ENCODE measurements around the gene NPB.

The NPB gene

GRCh38 chr17:81899514-81900166, 2.4 kb upstream of the NPB start:
- DNase-seq (ENCODE audit: low read depth): no peak

GRCh38 chr17:81900181-81900820, 1.7 kb upstream of the NPB start:
- DNase-seq (ENCODE audit: low read depth): no peak

- DNase-seq (ENCODE audit: low read depth): no peak
These were observed 643 bp upstream of the NPB start for GRCh38 chr17:81901167-81902022.

GRCh38 chr17:81902653-81903414, 796 bp downstream of the NPB start:
- DNase-seq (ENCODE audit: low read depth): no peak

GRCh38 chr17:81903415-81903831, 1.4 kb downstream of the NPB start:
- DNase-seq (ENCODE audit: low read depth): no peak

GRCh38 chr17:81903896-81904599, 2.0 kb downstream of the NPB start:
- DNase-seq (ENCODE audit: low read depth): no peak

- DNase-seq (ENCODE audit: low read depth): no peak
These were observed 2.8 kb downstream of the NPB start for GRCh38 chr17:81904600-81905423.

GRCh38 chr17:81905424-81905875, 3.4 kb downstream of the NPB start:
- DNase-seq (ENCODE audit: low read depth): no peak

GRCh38 chr17:81905993-81906392, 4.0 kb downstream of the NPB start:
- DNase-seq (ENCODE audit: low read depth): no peak

GRCh38 chr17:81906476-81907218, 4.6 kb downstream of the NPB start:
- DNase-seq (ENCODE audit: low read depth): no peak

- no peak for DNase-seq (ENCODE audit: low read depth)
These were observed 5.4 kb downstream of the NPB start for GRCh38 chr17:81907219-81908145.

- DNase-seq (ENCODE audit: low read depth): no peak
These were observed 6.8 kb downstream of the NPB start for GRCh38 chr17:81908793-81909192.

GRCh38 chr17:81909231-81909630, 7.2 kb downstream of the NPB start:
- no peak for DNase-seq (ENCODE audit: low read depth)

- DNase-seq (ENCODE audit: low read depth): no peak
These were observed 8.2 kb downstream of the NPB start for GRCh38 chr17:81909966-81910839.

GRCh38 chr17:81910840-81911276, 8.8 kb downstream of the NPB start:
- DNase-seq (ENCODE audit: low read depth): no peak

GRCh38 chr17:81911277-81911961, 9.4 kb downstream of the NPB start, which contains the start of gene PCYT2:
Gene PCYT2, minus strand, starts transcription at chr17:81911399. Its CDS starts 44 bp downstream, at chr17:81911355.
- DNase-seq (ENCODE audit: low read depth): peak; percentile 81

- DNase-seq (ENCODE audit: low read depth): no peak
These were observed 9.9 kb downstream of the NPB start for GRCh38 chr17:81911969-81912368.
